GM12891 (cell line): ENCODE data around the gene CDH15.

ENCODE experiments used
- DNase-seq: peaks from one replicate; pipeline ENCODE4 v3.0.0; 2011; ENCODE audit warnings: low spot score; ENCODE audit not compliant: insufficient read length
- FAIRE-seq: peaks from 2 replicates; lab custom pipeline; 2011; peaks lifted over from hg19 to GRCh38; lab: Jason Lieb, UNC
- PAX5 ChIP-seq: IDR thresholded peaks from 2 replicates; pipeline ENCODE4 v1.6.1; 2011; ENCODE audit warnings: low read length, moderate library complexity, mild to moderate bottlenecking; ENCODE audit not compliant: insufficient read depth, severe bottlenecking
- POLR2A ChIP-seq: IDR thresholded peaks from 2 replicates; pipeline ENCODE4 v1.6.1; 2011; ENCODE audit warnings: low read depth, low read length, control low read depth
- POLR2AphosphoS5 ChIP-seq: IDR thresholded peaks from 2 replicates; pipeline ENCODE4 v1.6.1; 2011; ENCODE audit warnings: low read depth, low read length, control low read depth
- POU2F2 ChIP-seq: IDR thresholded peaks from 2 replicates; pipeline ENCODE4 v1.6.1; 2011; ENCODE audit warnings: low read depth, mild to moderate bottlenecking, control low read depth, low read length, moderate library complexity
- SPI1 ChIP-seq: IDR thresholded peaks from 2 replicates; pipeline ENCODE4 v1.6.1; 2011; ENCODE audit warnings: low read depth, low read length, control low read depth
- TAF1 ChIP-seq: IDR thresholded peaks from 2 replicates; pipeline ENCODE4 v1.6.1; 2011; ENCODE audit warnings: low read depth, low read length, control low read depth

The CDH15 gene

DNA sequence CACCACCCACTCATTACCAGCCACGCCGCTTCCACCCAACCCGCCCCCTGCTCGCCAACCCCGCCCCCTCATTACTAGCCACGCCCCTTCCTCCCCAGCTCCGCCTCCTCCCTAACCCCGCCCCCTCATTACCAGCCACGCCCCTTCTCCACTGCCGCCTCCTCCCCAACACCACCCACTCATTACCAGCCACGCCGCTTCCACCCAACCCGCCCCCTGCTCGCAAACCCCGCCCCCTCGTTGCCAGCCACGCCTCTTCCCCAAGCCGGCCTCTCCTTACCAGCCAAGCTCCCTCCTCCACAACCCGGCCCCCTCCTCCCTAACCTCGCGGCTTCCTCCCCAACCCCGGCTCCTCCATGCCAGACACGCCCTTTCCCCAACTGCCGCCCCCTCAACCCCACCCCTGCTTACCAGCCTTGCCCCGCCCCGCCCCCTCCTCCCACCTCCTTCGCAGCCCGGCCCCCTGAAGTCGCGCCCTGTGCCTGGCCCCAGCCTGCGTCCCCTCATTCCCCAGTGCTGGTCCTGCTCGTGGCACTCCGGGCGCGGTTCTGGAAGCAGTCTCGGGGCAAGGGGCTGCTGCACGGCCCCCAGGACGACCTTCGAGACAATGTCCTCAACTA, 21.5 kb downstream of the CDH15 start:
- DNase-seq (no peak), FAIRE-seq (no peak)
- TF ChIP-seq TAF1: no peak
- no peak for TF ChIP-seq POU2F2
- no peak for TF ChIP-seq POLR2A
- no peak for TF ChIP-seq SPI1
- TF ChIP-seq POLR2AphosphoS5: no peak
- no peak for TF ChIP-seq PAX5

DNA sequence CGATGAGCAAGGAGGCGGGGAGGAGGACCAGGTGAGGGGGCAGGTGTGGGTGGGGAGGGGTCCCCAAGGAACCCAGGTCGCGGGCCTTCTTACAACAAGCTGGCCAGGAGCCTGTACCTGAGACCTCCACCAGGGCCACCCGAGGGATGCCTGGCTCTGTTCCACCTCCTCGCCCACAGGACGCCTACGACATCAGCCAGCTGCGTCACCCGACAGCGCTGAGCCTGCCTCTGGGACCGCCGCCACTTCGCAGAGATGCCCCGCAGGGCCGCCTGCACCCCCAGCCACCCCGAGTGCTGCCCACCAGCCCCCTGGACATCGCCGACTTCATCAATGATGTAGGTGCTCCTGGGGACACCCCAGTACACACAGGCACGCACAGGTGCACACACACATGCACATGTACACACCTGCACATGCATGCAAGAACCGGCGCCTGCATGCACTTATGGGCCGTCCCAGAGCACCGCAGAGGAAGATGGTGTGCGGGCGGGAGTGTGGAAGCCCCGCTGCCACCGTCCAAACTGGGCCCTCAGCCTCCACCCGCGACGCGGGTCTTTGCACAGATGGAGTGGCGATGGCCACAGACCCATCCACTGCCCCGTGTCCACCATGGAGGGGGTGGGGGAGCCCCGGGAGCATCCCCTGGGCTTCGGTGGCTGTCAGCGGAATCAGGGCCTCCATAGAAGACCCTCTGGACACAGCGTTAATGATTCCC, 22.2 kb downstream of the CDH15 start:
- no peak for TF ChIP-seq TAF1
- no peak for FAIRE-seq
- no peak for DNase-seq

DNA sequence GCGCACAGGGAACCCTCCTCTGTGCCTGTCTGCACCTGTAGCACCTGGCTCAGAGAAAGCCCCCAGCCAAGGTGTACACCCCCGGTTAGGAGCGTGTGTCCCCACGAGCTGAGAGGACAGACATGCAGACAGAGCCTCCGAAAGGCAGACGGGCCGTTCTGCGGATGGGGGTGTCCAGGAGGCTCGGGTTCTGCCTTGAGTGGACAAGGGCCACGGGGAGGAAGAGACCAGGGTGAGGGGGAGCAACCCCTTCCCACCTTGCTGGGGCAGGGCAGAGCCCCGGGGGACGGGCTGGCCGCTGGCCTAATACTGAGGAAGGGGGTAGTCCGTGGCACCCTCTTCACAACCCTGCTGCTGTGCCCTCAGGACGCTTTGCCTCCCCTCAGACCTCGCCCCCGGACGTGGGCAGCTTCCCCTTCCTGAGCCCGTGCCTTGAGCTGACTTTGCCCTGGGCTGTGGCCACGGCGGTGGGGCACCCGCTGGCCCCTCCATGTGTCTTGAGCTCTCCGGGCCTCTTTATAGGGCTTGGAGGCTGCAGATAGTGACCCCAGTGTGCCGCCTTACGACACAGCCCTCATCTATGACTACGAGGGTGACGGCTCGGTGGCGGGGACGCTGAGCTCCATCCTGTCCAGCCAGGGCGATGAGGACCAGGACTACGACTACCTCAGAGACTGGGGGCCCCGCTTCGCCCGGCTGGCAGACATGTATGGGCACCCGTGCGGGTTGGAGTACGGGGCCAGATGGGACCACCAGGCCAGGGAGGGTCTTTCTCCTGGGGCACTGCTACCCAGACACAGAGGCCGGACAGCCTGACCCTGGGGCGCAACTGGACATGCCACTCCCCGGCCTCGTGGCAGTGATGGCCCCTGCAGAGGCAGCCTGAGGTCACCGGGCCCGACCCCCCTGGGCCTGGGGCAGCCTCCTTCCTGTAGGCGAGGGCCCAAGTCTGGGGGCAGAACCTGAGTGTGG, 23.1 kb downstream of the CDH15 start:
- TF ChIP-seq SPI1: no peak
- no peak for TF ChIP-seq TAF1
- no peak for TF ChIP-seq POLR2AphosphoS5
- no peak for TF ChIP-seq POU2F2
- no peak for TF ChIP-seq PAX5
- no peak for TF ChIP-seq POLR2A
- FAIRE-seq: no peak
- DNase-seq: no peak

DNA sequence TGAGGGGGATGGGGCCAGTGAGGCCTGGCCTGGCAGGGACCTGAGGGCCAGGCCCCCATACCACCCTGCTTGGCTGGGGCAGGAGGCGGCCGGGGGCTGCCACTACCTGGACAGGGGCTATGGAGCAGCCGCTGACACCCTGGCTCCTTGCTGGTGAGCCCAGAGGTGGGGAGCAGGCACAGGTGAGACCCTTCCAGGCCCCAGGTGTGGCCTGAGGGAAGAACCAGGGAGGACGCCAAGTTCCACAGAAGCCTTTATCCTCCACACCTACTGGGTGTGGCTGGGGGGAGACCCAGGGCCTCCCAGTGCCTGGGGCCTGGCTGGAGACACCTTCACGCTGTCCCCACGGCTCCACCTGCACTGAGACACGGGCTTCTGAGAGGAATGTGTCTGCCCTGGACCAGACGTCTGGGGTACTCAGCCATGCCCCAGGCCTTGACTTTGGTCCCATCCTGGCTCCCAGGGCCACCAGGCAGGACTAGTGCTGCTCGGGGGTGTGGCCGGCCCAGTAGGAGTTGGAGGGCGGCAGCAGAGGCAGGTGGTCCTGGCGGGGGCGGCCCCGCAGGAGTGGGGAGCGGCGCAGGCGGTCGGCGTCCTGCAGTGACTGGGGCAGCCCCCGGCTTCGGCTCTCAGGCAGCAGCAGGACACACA, 24.1 kb downstream of the CDH15 start:
- FAIRE-seq: no peak
- TF ChIP-seq PAX5 (no peak), POU2F2 (no peak), SPI1 (no peak), POLR2A (no peak), POLR2AphosphoS5 (no peak), TAF1 (no peak)
- DNase-seq: no peak

DNA sequence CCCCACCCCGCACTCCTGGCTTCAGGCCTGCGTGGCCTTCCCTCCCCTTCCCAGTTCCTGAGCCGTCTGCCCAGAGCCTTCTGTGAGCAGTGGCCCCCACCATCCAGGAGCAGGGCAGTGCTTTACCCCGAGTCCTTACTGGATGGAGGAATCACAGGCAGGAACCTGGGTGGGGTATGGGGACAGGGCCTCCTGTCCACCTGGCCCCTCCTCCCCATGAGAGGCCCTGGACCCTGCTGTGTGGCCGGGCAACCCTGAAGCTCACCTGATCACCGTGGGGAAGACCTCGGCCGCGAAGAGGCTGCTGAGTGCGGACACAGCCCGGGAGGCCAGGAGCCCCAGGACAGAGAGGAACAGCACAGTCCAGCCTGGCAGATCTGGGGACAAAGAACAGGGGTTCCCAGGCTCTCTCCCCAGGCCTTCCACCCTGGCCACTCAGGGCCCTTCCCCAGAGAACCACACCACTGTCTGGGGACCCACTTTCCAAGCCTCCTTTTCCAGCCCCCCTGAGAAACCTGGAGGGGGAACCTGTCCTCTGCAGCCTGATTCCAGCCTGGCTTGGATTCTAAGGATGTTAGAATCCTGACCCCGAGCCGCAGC, 25.6 kb downstream of the CDH15 start:
- DNase-seq (no peak), FAIRE-seq (no peak)
- TF ChIP-seq POU2F2 (no peak), POLR2A (no peak), PAX5 (no peak), SPI1 (no peak), POLR2AphosphoS5 (no peak), TAF1 (no peak)

DNA sequence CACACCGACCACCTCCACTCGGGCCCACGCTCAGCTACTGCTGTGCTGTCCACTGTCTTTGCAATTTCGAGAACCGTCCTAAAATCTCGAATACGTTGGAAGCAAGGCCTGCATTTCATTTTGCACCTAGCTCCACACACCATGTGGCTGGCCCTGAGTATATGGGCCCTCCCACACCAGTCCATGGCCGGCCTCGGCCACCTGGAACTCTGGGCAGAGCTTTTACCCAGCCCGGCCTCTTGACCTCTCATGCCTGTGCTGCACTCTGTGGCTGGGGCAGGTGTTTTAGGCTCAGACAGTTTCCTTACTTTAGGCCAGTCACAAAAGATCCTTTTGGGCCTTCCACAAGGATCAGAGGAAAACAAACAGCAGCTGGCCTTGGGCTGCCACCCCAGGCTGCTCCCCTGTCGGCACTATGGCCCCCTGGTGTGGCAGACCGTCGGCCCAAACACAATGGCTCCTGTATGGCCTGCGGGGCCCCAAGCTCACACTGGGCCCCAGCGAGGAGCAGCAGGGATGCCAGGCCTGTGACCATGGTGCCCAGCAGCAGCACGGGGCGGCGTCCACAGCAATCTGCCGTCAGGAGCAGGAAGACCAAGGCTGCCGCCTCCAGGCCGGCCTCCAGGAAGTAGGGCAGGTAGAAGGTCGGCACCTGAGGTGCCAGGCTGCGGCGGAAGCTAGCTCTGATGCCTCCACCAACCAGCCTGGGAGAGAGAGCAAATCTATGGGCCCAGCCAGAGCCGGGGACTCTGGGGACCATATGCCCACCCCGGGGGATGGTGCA, 26.3 kb downstream of the CDH15 start:
- DNase-seq (no peak), FAIRE-seq (no peak)
- TF ChIP-seq POU2F2: no peak
- no peak for TF ChIP-seq SPI1
- no peak for TF ChIP-seq POLR2AphosphoS5
- no peak for TF ChIP-seq PAX5
- TF ChIP-seq POLR2A: no peak
- TF ChIP-seq TAF1: no peak

DNA sequence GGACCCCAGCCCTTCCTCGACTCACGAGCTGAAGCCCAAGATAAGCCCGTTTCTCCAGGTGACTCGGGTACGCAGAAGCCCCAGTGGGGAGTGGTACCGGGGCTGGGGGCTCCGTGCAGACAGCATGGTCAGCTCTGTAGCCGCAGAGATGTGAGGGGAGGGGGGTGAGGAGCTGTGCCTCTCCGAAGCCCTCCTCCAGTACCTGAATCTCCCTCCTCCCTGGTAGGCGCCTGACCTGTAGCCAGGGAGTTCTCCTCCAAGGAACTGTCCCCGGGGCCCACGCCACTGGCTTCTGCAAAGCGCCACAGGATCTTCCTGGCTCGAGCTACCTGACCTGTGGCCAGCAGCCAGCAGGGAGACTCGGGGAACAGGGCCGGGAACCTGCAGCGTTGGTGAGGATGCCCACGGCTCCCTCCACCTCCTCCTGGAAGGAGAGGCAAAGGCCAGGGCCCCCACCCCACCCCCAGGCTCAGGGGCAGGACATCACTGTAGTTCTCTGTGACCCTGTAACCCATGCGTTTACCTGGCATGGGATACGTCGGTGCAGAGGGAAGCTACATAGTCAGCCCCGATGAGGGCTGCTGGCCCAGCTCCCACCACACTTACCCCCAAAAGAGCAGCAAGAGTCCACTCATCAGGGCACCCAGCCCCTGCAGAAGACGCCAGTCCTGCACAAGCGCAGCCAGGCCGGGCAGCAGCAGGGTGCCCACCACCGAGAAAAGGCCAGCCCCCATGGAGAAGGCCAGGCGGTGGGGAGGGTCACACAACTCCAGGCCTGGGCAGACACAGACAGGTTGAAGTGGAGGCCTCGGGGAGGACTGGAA, 27.1 kb downstream of the CDH15 start:
- TF ChIP-seq POLR2A (no peak), POLR2AphosphoS5 (no peak), TAF1 (no peak), PAX5 (no peak), POU2F2 (no peak), SPI1 (no peak)
- FAIRE-seq (no peak), DNase-seq (no peak)
